Brain microvascular endothelial cell (primary cell): ENCODE results near the gene POTEB.
"Not testable (repeated sequence)": the region's sequence is repeated elsewhere in the genome, so short reads cannot be mapped to it uniquely, and the experiment has no call there.

Experiments
- DNase-seq: peaks from one replicate; pipeline ENCODE4 v3.0.0-alpha.2; 2020
- H3K27ac ChIP-seq: fragments of 250-450 bp; sonication (Bioruptor Pico); 2 replicates; pipeline ENCODE4 v1.5.1; 2020; ENCODE audit warnings: mild to moderate bottlenecking, moderate library complexity
- H3K27me3 ChIP-seq: fragments of 250-450 bp; sonication (Bioruptor Pico); replicated peaks from 2 replicates; pipeline ENCODE4 v1.5.1; 2020; ENCODE audit warnings: mild to moderate bottlenecking
- H3K36me3 ChIP-seq: fragments of 250-450 bp; sonication (Bioruptor Pico); replicated peaks from 2 replicates; pipeline ENCODE4 v1.5.1; 2020; ENCODE audit warnings: mild to moderate bottlenecking
- H3K4me3 ChIP-seq: 2 replicates; pipeline ENCODE4 v1.5.1; 2011; ENCODE audit warnings: low read depth, mild to moderate bottlenecking, control low read depth, low read length, moderate library complexity
- in situ Hi-C: cut with HindIII; loops from 2 replicates; pipeline ENCODE4 v1.10.0; 2017; ENCODE audit warnings: low sequenced_read_pairs, low pct_ligation_motif_present

Gene POTEB

GRCh38 chr15:21877635-21878034, at the start of gene POTEB:
POTEB (minus strand) TSS chr15:21877735; CDS start chr15:21877246, 489 bp downstream.
- H3K4me3 ChIP-seq, DNase-seq, in situ Hi-C loops, H3K27ac ChIP-seq, H3K27me3 ChIP-seq, H3K36me3 ChIP-seq: not testable (repeated sequence)

DNA sequence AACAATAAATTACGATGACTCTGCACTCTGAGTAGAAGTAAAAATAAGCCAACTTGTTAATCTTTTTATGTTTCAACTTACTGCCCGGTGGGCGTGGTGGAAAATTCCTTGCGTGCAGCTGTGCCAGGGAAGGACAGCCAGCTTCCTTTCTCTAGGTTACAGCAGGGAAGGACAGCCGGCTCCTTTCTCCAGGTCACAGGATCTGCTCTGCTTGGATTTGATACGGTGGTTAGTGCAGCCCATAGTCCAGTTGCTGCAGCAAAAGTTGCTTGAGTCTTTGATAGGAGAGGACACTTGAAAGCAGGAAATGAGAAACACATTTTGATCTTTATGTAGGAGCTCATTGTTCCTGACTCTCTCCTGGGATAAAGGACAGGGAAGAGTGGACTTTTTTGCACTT, 13.4 kb upstream of the POTEB start:
- DNase-seq, H3K27me3 ChIP-seq, H3K36me3 ChIP-seq, in situ Hi-C loops, H3K27ac ChIP-seq, H3K4me3 ChIP-seq: not testable (repeated sequence)

- H3K4me3 ChIP-seq, DNase-seq, H3K27me3 ChIP-seq, in situ Hi-C loops, H3K36me3 ChIP-seq, H3K27ac ChIP-seq: not testable (repeated sequence)
These were observed 12.0 kb upstream of the POTEB start for GRCh38 chr15:21889542-21889941.

DNA sequence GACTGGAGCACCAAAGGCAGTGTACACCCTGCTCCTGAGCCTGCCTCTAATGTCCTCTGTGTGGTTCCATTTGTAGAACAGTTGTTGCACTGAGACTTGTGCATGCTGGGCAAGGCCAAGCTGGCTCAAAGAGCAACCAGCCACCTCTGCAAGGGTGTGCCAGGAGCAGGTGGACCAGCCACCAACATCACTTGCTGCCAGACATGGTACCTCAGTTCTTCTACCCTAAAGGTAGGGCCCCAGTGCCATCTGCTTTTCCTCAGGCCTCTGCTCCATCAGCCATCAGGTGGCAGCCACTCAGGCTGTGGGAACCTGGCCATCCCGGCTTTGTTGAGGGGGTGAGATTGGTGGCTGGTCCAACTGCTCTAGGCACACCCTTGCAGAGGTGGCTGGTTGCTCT, 38.7 kb downstream of the POTEB start:
- DNase-seq, H3K27ac ChIP-seq, H3K36me3 ChIP-seq, H3K27me3 ChIP-seq, H3K4me3 ChIP-seq, in situ Hi-C loops: not testable (repeated sequence)
